ENCODE results near the gene RIMS1. TPM values are rescaled to one million over a fixed set of nuclear protein-coding genes. Genes with fewer than 3 reads are reported as not detected.

RIMS1 gene
- total RNA-seq, 1 donor from 2014 or later, result 0.17 TPM

GRCh38 chr6:72271531-72271930, 385.2 kb downstream of the RIMS1 start:
- TF ChIP-seq, protein P1, sequence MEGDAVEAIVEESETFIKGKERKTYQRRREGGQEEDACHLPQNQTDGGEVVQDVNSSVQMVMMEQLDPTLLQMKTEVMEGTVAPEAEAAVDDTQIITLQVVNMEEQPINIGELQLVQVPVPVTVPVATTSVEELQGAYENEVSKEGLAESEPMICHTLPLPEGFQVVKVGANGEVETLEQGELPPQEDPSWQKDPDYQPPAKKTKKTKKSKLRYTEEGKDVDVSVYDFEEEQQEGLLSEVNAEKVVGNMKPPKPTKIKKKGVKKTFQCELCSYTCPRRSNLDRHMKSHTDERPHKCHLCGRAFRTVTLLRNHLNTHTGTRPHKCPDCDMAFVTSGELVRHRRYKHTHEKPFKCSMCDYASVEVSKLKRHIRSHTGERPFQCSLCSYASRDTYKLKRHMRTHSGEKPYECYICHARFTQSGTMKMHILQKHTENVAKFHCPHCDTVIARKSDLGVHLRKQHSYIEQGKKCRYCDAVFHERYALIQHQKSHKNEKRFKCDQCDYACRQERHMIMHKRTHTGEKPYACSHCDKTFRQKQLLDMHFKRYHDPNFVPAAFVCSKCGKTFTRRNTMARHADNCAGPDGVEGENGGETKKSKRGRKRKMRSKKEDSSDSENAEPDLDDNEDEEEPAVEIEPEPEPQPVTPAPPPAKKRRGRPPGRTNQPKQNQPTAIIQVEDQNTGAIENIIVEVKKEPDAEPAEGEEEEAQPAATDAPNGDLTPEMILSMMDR (conservative IDR thresholded peaks at IDR 0.05; ENCODE audit: low read depth, low read length), result no peak
- DNase-seq (ENCODE audit: low read depth), result no peak
- no peak overlapping the region for H3K4me3 ChIP-seq (ENCODE audit: low read depth, low read length)

GRCh38 chr6:72272958-72273357, 386.6 kb downstream of the RIMS1 start:
- TF ChIP-seq, protein P1 (conservative IDR thresholded peaks at IDR 0.05; ENCODE audit: low read depth, low read length), result no peak
- no peak overlapping the region for H3K4me3 ChIP-seq (ENCODE audit: low read depth, low read length)
- DNase-seq (ENCODE audit: low read depth), result no peak

GRCh38 chr6:72275888-72276287, 389.5 kb downstream of the RIMS1 start:
- no peak for DNase-seq (ENCODE audit: low read depth)
- H3K4me3 ChIP-seq (ENCODE audit: low read depth, low read length), result no peak overlapping the region
- TF ChIP-seq, protein P1 (conservative IDR thresholded peaks at IDR 0.05; ENCODE audit: low read depth, low read length), result no peak

DNA sequence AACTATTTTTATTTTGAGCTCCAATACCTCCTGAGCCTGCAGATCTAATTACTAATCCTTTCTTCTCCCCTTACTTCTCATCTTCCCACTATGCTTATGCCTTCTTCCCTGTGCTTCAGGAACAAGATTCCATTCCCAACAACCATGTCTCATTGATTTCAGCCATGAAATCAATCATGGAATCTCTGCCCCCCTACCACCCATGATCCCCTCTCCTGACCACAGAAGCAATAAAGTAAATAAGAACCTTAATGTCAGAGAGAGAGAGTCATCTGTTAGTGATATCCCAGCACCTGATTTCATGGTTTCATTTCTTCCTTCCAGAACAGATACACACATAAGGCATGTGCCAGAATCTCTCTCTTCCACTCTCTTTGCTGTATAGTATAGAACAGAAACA, 395.9 kb downstream of the RIMS1 start:
- TF ChIP-seq, protein P1 (conservative IDR thresholded peaks at IDR 0.05; ENCODE audit: low read depth, low read length), result no peak
- DNase-seq (ENCODE audit: low read depth), result no peak
- no peak overlapping the region for H3K4me3 ChIP-seq (ENCODE audit: low read depth, low read length)

- TF ChIP-seq, protein P1 (conservative IDR thresholded peaks at IDR 0.05; ENCODE audit: low read depth, low read length), result no peak
- no peak for DNase-seq (ENCODE audit: low read depth)
- H3K4me3 ChIP-seq (ENCODE audit: low read depth, low read length), result no peak overlapping the region
Measured at GRCh38 chr6:72283571-72283970, 397.2 kb downstream of the RIMS1 start.

DNA sequence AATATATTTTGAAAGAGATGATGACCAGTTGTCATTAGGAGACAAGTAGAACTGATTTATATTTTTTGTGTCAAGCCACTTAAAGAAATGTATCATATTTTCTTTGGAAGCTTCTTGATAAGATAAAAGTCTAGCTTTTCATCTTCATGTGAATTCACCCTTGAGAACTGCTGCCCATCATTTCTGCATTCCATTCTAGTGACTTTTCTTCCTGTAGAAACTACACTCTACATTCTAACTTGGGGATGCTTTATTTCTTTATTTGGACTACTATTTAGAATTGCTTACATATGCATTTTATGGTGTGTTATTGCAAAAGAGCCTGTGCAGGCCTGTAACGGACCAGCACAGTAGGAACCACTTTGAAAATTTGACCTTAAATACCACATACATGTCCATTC, 400.6 kb downstream of the RIMS1 start:
- TF ChIP-seq, protein P1 (conservative IDR thresholded peaks at IDR 0.05; ENCODE audit: low read depth, low read length), result no peak
- H3K4me3 ChIP-seq (ENCODE audit: low read depth, low read length), result no peak overlapping the region
- no peak for DNase-seq (ENCODE audit: low read depth)

DNA sequence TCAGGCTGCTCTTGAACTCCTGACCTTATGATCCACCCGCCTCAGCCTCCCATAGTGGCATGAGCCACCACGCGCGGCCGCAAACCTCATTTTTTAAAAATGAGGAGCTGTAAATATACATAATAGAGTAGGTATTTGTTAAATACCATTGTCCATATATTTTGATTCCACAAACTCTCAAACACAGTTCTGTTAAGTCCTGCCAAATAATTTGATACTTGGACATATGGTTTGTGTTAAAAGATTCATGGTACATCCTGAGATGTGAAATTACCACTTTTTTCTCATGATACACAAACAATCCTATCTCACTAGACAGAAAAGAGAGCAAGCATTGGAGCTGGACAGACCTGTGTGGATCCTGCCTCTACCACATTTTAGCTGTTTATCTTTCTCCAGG, 401.5 kb downstream of the RIMS1 start:
- DNase-seq (ENCODE audit: low read depth), result no peak
- TF ChIP-seq, protein P1 (conservative IDR thresholded peaks at IDR 0.05; ENCODE audit: low read depth, low read length), result no peak
- H3K4me3 ChIP-seq (ENCODE audit: low read depth, low read length), result no peak overlapping the region

Data from epithelial cell of proximal tubule (primary cell).